Left cardiac atrium (tissue), 4 donors: ENCODE results near the gene GJD3. TPM values are rescaled to one million over a fixed set of nuclear protein-coding genes. Genes with fewer than 3 reads are reported as not detected.

Experiments used
- ATAC-seq, 2 donors: fragments of 200-7000 bp; cut with Tn5 transposase; one replicate each; pipeline ENCODE4 v1.9.1; 2020; ENCODE audit warnings: mild to moderate bottlenecking in 2 of 2, moderate library complexity in 2 of 2
- DNase-seq: peaks from one replicate; pipeline ENCODE4 v3.0.0-alpha.2; 2020
- intact Hi-C, 2 donors: fragments of 100-400 bp; cut with DNase I; formaldehyde crosslinking; loops; one replicate each; pipeline versions ENCODE4 v1.14.1 to v1.15.1; 2022 to 2023
- total RNA-seq, 2 donors: library from RNA; stranded (reverse); fragmentation: NEBNext Ultra II Directional; extraction: Animal tissue kit (Norgen Biotek cat#: 25700); gene quantifications; one replicate each; pipeline ENCODE4 v1.2.1, GENCODE V29; 2021
- donor health status: DM: no; HTN: yes; CAD: no.
- donor health status: DM: no; HTN: yes; CAD: no; lungs with severe emphysema.
- donor health status: DM: yes; HTN: yes; CAD: no.
- donor health status: Dilated cardiomyopathy.

The GJD3 gene
- total RNA-seq, 2 donors from 2014 or later = 1.2 to 1.3 TPM

DNA sequence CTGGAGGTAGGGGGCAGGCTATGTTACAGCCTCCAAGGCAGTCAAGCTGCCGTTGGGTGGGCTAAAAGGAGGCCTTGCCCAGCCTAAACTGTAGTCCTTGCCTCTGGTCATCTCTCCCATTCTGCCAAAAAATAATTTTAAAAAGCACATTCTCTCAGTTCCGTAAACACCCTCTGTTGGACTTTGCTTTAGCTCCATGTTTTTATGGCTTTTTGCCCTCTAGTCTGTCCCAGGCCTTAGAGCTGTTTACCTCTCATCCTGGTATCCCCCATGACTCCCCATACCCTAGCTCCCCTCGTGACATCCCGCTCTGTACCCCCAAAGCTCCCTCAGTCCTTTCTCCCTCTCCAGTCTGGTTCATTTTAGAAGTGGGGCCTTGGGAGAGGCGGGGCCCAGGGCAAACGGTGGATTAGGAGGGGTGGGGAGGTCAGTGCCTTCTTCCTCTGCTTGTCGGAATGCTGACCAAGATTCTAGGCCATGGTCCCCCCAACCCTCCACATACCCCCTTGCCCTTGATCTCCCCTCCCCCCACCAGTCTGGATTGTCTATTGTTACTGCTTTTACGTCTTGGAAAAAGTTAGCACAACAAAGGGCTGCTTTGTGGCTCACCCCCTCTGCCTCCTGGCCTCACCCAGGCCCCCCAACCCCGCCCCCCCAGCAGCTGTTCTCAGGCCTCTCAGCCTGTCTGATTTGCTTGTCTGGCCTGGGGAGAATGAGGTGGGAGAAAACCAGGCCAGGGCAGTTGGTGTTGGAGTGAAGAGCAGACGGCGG lies 18.4 kb downstream of the GJD3 start:
- intact Hi-C loops = no loop called here
- no peak for DNase-seq
- ATAC-seq = no peak

DNA sequence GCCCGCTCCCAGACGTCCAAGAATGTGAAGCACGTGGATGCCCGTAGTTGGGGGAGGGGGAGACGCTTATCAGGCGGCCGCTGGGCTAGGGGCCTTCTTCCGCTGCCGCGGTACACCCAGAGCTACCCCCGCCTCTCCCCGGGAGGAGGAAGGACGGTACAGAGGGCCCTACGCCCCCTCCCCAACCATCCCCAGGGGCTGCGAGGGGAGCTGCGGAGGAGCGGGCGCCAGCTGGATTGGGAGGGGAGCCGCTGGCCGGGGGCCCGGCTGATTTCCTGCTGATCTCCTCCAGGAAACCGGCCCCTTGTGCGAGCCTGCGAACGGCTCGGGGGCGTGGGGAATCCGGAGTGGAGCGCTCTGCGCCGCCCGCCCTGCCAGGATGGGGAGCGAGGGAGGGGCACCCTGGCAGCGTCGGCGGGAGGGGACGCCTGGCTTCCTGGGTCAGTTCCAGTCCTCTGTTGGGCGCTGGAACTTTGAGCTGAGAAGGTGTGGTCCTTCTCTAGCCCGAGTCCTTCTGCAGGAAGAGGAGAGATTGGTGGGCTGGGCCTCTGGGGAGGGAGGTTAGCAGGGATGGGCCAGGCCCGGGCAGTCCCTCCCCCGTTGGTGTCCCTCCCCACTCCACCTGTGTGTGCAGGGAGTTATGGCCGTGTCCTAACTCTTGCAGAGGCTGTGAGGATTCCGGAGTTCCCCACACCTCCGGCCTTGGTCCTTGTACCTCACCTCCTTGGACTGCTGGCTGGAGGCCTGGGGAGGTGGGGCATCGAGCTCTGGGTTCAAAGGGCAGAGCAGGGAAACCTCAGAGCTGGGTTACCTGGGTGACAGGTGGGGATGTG lies 19.2 kb downstream of the GJD3 start:
- intact Hi-C loops = no loop called here
- DNase-seq = peak; percentile 87
- ATAC-seq = peak; percentile 8 to 20

DNA sequence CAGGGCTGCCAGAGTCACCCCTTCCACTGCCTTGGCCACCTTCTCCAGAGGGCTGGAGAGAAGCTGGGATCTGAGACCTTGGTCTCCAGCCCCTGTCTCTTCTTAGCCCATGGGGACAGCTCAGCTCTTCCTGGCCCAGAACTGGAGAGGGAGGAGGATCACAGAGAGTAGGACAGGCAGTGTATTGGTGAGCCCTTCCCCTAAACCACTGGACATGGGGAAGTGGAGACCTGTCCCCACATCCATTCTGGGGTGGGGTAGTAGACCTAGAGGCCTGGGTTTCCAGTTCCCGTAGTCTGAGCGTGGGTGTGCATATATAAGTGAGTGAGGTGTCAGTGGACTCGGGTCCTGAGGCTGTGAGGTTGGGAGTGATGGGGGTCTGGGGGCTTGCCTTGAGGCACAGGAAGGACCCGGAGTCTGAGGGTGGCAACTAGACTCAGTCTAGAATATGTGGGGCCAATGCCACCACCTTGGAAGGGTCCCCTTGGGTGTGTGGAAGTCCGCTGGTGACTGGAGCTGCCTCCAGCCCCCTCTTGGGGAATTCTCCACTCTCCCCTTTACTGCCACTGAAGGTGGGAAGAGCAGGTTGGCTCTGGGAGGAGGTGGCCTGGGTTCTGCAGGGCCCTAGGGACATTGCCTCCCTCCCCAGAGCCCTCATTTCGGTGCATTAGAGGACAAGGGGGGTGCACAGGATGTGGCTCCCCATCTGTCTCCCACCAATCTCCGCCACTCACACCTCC lies 19.9 kb downstream of the GJD3 start:
- intact Hi-C loops = no loop called here

DNA sequence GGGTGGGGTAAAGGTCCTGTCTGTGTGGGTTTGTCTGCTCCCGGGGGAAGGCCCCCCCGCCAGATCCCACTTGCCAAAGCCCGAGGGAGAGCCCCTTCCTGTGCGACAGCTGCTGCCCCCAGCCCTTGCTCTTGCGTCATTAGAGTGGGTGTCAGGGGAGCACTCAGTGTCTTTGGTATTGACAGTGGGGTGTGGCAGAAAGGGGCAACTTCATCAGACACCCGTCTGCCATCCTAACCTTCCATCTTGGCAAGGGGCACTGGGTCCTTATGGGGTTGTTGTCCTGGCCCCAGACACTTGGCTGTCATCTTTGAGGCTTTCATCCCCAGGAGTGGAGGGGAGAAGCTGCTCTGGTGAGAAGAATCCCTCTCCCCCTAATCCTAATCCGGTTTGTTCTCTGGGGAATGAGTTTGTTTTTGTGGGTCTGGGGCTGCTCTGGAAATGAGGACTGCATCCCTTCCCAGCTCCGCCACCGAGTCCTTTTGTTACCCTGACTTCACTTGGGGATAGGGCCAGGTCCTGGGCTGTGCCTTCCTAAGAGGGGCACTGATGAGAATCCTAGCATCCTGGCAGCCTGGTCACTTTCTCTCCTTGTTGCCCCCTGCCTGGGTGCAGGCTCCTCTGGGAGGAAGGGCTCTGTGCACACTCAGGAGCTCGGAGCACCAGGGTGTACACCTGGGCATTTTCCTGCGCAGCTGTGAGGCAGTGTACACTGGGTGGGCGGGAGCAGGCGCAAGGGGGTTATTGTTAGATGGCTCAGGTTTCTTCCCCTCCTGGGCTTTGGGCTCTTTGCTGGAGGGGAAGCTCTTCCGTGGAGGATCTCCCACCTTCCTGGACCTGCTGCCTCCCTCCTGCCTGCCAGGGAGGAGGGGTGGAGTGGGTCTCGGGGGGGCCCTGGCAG lies 21.1 kb downstream of the GJD3 start:
- peak; percentile 70 for DNase-seq
- no peak for ATAC-seq
- intact Hi-C loops = no loop called here

More for the DNA sequence above, 19.9 kb downstream of the GJD3 start:
- DNase-seq (no peak), ATAC-seq (peak in 1 of 2 donors; percentile 0)

DNA sequence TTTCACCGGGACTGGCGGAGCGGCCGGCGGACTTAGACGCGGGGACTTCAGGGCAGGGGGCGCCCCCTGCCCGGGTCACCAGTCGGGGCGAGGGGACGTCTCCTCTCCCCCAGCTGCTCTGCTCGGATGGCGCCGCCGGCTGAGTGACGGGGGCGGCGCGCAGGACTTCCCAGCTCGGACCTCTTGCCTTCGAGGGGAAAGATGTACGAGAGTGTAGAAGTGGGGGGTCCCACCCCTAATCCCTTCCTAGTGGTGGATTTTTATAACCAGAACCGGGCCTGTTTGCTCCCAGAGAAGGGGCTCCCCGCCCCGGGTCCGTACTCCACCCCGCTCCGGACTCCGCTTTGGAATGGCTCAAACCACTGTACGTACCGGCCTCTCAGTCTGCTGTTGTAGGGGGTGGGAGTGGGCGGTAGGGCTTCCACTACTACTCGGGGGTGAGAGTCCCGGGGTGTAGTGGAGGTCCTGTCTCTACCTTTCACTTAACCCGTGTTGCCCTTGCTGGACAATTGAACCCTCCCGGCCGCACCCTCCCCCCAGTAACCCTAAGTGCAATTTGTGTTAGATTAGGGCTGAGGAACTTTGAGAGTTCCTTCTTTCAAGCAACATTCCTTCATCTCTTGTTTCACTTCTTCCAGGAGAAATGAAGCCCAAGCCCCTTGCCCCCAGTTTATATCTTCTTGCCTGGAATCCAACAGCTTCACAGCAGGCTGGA lies 21.9 kb downstream of the GJD3 start:
- DNase-seq (peak; percentile 36), ATAC-seq (no peak)
- intact Hi-C loops = no loop called here

DNA sequence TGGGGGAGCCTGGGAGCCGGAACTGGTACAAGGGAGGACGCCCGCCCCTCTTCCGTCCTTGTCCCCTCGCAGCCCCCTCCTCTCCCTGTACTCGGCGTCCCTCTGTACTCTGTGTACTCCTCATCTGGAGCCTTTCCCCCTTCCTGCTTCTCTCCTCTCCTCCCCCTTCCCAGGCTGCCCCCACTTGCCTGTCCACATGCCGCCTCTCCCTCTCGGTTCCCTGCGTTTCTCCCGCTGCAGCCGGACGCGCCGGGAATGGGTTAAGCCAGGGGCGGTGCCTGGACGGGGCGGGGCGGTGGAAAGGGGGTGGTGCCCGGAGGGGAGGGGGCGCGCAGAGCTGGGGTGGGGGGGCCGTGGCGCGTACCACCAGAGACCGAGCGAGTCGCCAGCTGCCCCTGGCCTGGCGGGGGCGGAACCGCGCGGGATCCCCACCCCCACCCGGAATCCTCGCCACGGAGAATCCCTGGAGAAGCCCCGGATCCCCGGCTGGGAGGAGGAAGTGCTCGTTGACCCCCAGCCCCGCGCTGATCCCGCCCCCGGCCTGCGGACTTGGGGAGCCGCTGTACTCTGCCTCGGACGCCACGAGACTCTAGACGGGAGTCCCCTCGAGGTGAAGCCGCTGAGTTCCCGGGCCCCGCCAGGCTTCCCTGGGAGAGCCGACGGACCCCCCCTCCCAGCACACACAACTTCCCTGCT lies 22.6 kb downstream of the GJD3 start:
- DNase-seq = peak; percentile 89
- intact Hi-C loops = no loop called here
- ATAC-seq = peak; percentile 73 to 76

DNA sequence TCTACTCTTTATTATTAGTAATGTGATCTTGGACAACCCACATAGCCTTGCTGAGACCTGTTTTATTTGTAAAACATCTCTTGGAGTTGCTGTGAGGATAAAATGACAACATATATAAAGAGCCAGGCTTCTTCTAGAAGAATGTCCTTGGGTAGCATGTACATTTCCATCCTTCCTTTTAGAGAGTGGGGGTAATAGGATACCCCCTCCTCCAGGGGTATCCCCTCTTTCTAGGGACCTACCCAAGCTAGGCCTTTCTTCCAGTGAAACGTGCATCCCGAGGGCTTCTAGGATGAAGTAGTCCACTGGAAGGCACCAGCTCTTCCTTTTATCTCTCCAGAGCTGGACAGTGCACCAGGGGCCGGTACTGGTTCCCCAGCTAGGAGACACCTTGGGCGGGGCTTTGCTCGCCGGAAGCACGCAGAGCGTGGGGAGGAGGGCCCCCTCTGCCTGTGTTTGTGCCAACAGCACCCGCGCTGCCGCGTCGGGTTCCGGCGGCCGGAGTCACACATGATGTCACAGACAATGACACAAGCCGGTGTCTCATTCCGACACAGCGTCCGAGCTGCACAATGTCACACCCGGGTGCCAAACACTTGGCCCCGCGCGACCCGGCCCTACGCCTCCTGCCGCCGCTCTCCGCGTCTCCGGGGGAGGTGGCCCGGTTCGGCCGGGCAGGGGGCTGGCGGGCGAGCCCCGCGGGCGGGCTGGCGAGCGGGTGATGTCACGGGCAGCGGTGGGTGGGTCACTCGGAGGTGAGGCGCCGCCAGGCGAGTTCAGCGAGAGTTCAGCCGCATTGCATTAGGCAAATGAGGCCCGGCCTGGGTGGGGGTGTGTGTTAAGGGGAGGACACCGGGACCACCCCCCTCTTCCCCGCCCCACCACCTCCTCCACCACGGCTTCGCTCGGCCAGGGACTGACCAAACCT lies 23.4 kb downstream of the GJD3 start:
- ATAC-seq = peak; percentile 78 to 80
- intact Hi-C loops = no loop called here

DNA sequence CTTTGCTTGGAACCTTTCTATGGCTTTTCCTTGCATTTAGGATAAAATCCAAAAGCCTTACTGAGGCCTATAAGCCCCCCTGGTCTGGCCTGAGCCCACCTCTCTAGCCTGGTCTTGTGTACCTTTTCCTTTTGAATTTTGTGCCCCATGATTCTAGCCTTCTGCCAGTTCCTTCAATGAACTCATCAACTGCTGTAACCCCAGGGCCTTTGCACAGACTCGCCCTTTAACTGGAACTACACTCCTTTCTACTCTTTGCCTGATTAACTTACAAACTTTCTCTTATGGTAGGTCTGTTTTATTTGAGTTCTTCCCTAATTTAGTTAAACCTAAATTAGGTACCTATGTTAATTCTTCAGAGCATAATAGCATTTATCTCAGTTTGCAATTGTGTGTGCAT lies 24.2 kb downstream of the GJD3 start:
- ATAC-seq (no peak), DNase-seq (no peak)
- intact Hi-C loops = no loop called here

More for the DNA sequence above, 23.4 kb downstream of the GJD3 start:
- peak; percentile 96 for DNase-seq

DNA sequence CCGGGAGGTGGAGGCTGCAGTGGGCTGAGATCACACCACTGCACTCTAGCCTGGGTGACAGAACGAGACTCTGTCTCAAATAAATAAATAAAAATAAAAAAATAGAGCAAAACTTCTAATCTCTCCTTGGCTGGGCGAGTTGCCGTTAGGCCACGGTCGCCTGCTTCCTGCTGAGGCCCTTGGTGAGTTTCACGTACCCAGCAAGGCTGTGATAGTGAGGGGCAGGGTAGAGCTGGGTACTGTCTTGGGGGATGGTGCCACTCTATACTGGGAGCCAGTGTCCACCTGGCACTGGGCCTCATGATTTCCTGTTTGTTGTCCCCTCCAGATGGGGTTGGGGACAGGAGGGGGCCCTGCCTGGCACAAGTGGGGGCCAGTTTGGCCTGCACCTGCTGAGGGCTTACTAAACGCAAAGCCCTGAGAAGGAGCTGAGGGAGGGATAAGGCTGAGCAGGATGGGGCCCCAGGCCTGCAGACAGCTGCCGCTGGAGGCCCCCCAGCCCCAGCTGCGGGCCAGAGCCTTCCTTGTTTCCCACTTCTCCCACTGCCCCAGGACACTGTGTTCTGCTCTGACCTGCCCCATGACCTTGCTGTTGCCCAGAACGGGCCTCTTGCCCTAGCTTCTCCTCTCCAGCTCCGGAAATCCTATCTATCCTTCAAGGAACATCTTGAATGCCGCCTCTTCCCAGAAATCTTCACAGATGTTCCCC lies 25.4 kb downstream of the GJD3 start:
- DNase-seq (no peak), ATAC-seq (no peak)
- intact Hi-C loops = no loop called here

DNA sequence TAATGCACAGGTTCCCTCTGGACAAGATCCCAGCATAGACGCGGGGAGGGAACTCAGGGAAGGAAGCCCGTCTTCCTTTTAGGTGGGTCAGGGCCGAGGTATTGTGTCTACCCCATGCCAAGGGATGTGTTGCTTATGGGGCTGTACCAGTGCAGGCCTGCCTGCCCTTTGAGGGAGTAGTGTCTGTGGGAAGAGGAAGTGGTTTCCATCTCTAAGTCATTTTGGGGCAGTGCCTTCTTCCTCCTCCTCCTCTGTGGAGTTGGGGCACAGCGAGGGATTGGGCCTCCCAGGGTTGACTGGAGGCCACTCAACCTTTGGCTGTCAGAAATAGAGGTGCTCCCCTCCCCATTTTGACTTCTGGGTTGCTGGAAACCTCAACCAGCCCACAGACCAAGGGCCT lies 26.5 kb downstream of the GJD3 start:
- intact Hi-C loops = no loop called here
- ATAC-seq (no peak), DNase-seq (no peak)

DNA sequence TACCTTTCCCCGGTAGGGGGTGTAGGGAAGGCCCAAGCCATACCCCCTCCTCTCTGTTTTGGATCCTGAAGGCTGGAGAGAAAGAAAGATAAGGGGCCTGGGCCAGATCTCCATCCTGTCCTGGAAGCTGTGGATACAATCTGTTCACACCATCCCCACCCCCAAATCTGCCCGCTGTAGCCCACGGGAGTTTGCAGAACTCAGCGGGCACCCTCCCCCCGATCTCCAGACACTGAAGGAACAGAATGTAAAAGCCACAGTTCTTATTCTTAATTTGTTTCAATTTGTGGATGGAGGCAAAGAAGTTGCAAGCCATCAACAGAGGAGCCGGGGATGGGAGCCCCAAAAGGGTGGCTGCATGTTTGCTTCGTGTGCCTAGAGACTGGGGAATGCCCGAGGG lies 27.2 kb downstream of the GJD3 start:
- ATAC-seq = no peak
- no peak for DNase-seq
- intact Hi-C loops = no loop called here

DNA sequence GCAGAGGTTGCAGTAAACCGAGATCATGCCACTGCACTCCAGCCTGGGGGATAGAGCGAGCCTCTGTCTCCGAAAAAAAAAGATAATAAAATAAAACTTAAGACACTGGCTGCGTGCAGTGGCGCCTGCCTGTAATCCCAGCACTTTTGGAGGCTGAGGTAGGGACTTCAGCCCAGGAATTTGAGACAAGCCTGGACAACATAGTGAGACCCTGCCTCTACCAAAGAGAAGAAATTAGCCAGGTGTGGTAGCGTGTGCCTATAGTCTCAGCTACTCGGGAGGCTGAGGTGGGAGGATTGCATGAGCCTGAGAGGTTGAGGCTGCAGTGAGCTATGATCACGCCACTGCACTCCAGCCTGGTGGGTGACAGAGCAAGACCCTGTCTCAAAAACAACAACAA lies 28.9 kb downstream of the GJD3 start:
- ATAC-seq (no peak), DNase-seq (no peak)
- intact Hi-C loops = no loop called here

DNA sequence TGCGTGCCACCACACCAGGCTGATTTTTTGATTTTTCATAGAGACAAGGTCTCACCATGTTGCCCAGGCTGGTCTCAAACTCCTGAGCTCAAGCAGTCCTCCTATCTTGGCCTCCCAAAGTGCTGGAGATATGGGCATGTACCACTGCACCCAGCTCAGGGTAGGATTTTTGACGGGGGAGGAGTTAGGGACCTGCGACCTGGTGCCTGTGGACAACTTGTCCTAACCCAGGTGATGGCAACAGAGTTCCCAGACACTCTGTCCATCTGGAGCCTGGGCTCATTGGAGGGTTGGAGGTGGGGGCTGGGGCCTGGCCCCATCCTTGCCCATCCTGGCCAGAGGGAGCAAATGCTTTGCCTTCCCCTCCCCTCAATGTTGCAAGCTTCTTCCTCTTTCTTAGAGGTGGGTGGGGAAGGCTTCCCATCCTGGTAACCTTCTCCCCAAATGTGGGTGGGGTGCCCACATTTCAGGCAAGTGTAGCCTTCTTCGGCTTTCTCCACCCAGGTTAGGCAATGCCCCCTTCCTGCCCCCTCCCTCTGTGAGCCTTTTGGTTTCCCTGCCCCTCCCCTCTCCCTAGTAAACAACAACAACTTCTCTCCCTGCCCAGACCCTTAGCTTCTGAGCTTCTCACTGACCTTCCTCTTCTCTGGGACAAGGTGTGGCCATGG lies 30.6 kb downstream of the GJD3 start:
- ATAC-seq = no peak
- DNase-seq = no peak
- intact Hi-C loops = no loop called here

DNA sequence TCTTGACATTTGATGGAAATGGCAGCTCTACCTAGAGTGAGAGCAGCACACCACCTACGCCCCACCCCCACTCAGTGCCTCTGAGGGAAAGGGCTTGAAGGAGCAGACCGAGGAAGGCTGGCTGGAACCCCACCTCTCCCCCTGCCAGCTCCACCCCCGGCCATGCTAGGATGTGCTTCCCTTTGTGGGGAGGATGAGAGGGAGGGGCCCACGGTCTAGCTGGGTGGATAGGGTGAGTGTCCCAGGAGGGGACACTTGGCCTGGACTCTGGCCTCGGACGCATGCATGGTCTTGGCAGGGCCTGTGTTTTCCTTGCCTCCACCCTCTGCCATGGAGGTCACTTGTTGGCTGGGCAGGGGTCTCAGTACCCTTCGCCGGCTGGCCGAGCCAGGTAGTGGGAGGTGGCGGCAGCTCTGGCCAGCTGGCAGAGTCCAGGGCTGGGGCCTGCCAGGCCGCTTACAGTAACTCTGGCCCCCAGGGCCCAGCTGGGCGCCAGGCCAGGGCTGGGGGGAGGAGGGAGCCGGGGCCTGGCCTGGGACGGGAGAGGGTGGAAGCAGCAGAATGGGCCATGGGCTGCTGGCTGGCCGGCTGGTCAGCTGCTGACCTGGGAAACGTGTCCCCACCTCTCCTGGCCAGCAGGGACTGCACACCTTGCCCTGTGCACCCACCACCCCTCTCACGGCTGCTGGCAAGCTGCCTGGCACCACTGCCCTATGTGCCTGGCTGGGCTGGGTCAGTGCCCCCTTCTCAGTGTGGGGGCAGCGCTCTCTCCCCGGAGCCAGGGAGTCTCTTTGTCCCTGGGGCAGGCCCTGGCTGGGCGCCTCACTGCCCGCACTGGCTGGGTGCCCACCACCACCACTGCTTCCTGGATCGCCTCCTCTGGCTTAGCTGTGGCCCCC lies 32.5 kb downstream of the GJD3 start:
- peak; percentile 92 for ATAC-seq
- intact Hi-C loops = no loop called here
- DNase-seq = peak; percentile 93
